NT2/D1 (cell line): ENCODE results near the gene NTN1.

Source experiments
- DNase-seq: peaks from one replicate; pipeline ENCODE4 v3.0.0-alpha.2; 2011; ENCODE audit warnings: low read depth, low spot score
- H3K27me3 ChIP-seq: 2 replicates; pipeline ENCODE4 v1.6.0; 2011; ENCODE audit warnings: mild to moderate bottlenecking; ENCODE audit not compliant: insufficient read length, insufficient read depth
- H3K36me3 ChIP-seq: 2 replicates; pipeline ENCODE4 v1.6.1; 2011; ENCODE audit warnings: mild to moderate bottlenecking, low read length, mixed read lengths; ENCODE audit not compliant: insufficient read depth, insufficient read length
- H3K4me1 ChIP-seq: 2 replicates; pipeline ENCODE4 v1.5.1; 2011; ENCODE audit not compliant: insufficient read depth, insufficient read length
- H3K4me3 ChIP-seq: 2 replicates; pipeline ENCODE4 v1.5.1; 2011; ENCODE audit warnings: low read depth; ENCODE audit not compliant: insufficient read length
- H3K9ac ChIP-seq: 2 replicates; pipeline ENCODE4 v1.6.0; 2011; ENCODE audit warnings: low read depth; ENCODE audit not compliant: insufficient read length
- H3K9me3 ChIP-seq: 2 replicates; pipeline ENCODE4 v1.5.1; 2011; ENCODE audit warnings: mild to moderate bottlenecking, low read length; ENCODE audit not compliant: insufficient read depth
- SUZ12 ChIP-seq: IDR thresholded peaks from 2 replicates; pipeline ENCODE4 v1.6.1; 2011; ENCODE audit not compliant: insufficient read length, insufficient read depth; ENCODE audit errors: extremely low read depth
- YY1 ChIP-seq: IDR thresholded peaks from 2 replicates; pipeline ENCODE4 v1.6.1; 2011; ENCODE audit not compliant: insufficient read length, insufficient read depth
- ZNF274 ChIP-seq: IDR thresholded peaks from 2 replicates; pipeline ENCODE4 v1.6.1; 2011; ENCODE audit warnings: mild to moderate bottlenecking, low read depth, low read length

Gene NTN1

GRCh38 chr17:9020824-9021157, 519 bp upstream of the NTN1 start:
- Histone ChIP-seq H3K4me1 (peaks cover 11% of the 10 kb centered on the region), H3K27me3 (peaks cover 45% of the 10 kb centered on the region), H3K9ac (peak overlapping the region; percentile 54), H3K36me3 (peaks cover 7% of the 10 kb centered on the region), H3K9me3 (no peaks in the 10 kb centered on the region), H3K4me3 (peak overlapping the region; percentile 32)
- DNase-seq, result no peak
- TF ChIP-seq SUZ12 (no peak), YY1 (no peak), ZNF274 (no peak)

- TF ChIP-seq SUZ12 (no peak), YY1 (no peak), ZNF274 (no peak)
- Histone ChIP-seq H3K27me3 (peaks cover 45% of the 10 kb centered on the region), H3K9ac (peak overlapping the region; percentile 77), H3K4me3 (peak overlapping the region; percentile 54), H3K9me3 (no peaks in the 10 kb centered on the region), H3K36me3 (peaks cover 7% of the 10 kb centered on the region), H3K4me1 (peaks cover 11% of the 10 kb centered on the region)
- DNase-seq, result no peak
These were observed 772 bp downstream of the NTN1 start for GRCh38 chr17:9021992-9022572.

GRCh38 chr17:9022573-9023391, 1.5 kb downstream of the NTN1 start:
- peak overlapping the region; percentile 77 for H3K9ac ChIP-seq
- TF ChIP-seq ZNF274, result no peak
- TF ChIP-seq YY1, result no peak
- TF ChIP-seq SUZ12, result no peak
- no peak for DNase-seq
- H3K36me3 ChIP-seq, result peaks cover 7% of the 10 kb centered on the region
- H3K4me1 ChIP-seq, result peaks cover 9% of the 10 kb centered on the region
- no peaks in the 10 kb centered on the region for H3K9me3 ChIP-seq
- H3K4me3 ChIP-seq, result peak overlapping the region; percentile 54
- peaks cover 45% of the 10 kb centered on the region for H3K27me3 ChIP-seq

GRCh38 chr17:9023392-9024218, 2.3 kb downstream of the NTN1 start:
- peaks cover 7% of the 10 kb centered on the region for H3K36me3 ChIP-seq
- H3K9ac ChIP-seq, result no peak overlapping the region
- peaks cover 44% of the 10 kb centered on the region for H3K27me3 ChIP-seq
- peaks cover 9% of the 10 kb centered on the region for H3K4me1 ChIP-seq
- TF ChIP-seq ZNF274 (no peak), SUZ12 (no peak)
- H3K9me3 ChIP-seq, result no peaks in the 10 kb centered on the region
- DNase-seq, result no peak
- no peak overlapping the region for H3K4me3 ChIP-seq

GRCh38 chr17:9024497-9024896, 3.2 kb downstream of the NTN1 start:
- Histone ChIP-seq H3K4me1 (peaks cover 13% of the 10 kb centered on the region), H3K27me3 (peaks cover 38% of the 10 kb centered on the region), H3K36me3 (peaks cover 7% of the 10 kb centered on the region), H3K4me3 (no peak overlapping the region), H3K9ac (no peak overlapping the region), H3K9me3 (no peaks in the 10 kb centered on the region)
- no peak for DNase-seq
- TF ChIP-seq ZNF274, result no peak
- no peak for TF ChIP-seq YY1
- TF ChIP-seq SUZ12, result no peak

GRCh38 chr17:9026741-9027140, 5.4 kb downstream of the NTN1 start:
- Histone ChIP-seq H3K9ac (no peak overlapping the region), H3K9me3 (no peaks in the 10 kb centered on the region), H3K27me3 (peaks cover 22% of the 10 kb centered on the region), H3K4me1 (peaks cover 13% of the 10 kb centered on the region), H3K4me3 (no peak overlapping the region), H3K36me3 (peaks cover 7% of the 10 kb centered on the region)
- TF ChIP-seq SUZ12, result no peak
- no peak for TF ChIP-seq ZNF274
- TF ChIP-seq YY1, result no peak
- no peak for DNase-seq
